ENCODE data around the gene ST7.

DNA sequence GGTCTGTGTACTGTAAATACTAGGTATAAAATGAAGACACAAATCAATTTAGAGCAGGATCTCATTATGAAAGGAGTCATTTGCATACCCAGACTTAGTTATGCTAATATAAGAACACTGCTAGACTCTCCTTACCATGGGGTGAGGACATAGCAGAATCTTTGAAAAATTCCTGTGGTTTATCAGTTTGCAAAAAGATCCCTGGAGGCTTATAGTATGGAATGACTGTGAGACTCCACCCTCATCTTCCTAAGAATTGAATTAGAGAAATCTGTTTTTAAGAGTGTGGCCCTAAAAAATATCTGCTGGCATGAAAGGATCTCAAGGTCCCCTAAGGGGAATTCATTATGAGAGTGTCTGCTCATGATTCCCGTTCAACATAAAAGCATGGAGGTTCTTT is 306.3 kb downstream of the ST7 start:
- TF ChIP-seq, protein P1, sequence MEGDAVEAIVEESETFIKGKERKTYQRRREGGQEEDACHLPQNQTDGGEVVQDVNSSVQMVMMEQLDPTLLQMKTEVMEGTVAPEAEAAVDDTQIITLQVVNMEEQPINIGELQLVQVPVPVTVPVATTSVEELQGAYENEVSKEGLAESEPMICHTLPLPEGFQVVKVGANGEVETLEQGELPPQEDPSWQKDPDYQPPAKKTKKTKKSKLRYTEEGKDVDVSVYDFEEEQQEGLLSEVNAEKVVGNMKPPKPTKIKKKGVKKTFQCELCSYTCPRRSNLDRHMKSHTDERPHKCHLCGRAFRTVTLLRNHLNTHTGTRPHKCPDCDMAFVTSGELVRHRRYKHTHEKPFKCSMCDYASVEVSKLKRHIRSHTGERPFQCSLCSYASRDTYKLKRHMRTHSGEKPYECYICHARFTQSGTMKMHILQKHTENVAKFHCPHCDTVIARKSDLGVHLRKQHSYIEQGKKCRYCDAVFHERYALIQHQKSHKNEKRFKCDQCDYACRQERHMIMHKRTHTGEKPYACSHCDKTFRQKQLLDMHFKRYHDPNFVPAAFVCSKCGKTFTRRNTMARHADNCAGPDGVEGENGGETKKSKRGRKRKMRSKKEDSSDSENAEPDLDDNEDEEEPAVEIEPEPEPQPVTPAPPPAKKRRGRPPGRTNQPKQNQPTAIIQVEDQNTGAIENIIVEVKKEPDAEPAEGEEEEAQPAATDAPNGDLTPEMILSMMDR (IDR thresholded peaks at IDR 0.05; ENCODE audit: extremely low read depth in 1 of 2, insufficient read depth in 1 of 2, low read depth in 1 of 2, low read length in 2 of 2), result no peak
- TF ChIP-seq, protein P2, sequence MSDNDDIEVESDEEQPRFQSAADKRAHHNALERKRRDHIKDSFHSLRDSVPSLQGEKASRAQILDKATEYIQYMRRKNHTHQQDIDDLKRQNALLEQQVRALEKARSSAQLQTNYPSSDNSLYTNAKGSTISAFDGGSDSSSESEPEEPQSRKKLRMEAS (IDR thresholded peaks at IDR 0.05; ENCODE audit: insufficient read depth, insufficient read length), result no peak
- TF ChIP-seq POLR2AphosphoS5 (IDR thresholded peaks at IDR 0.05; ENCODE audit: insufficient read depth, low read depth, low read length) (no peak), POLR2A (IDR thresholded peaks at IDR 0.05; ENCODE audit: low read depth, low read length) (no peak), EZH2 (IDR thresholded peaks at IDR 0.05; ENCODE audit: borderline replicate concordance, low read depth, low read length, severe bottlenecking) (no peak), FOS (IDR thresholded peaks at IDR 0.05; ENCODE audit: borderline replicate concordance, insufficient read depth, low read length) (no peak), JUN (IDR thresholded peaks at IDR 0.05; ENCODE audit: borderline replicate concordance, insufficient read depth, insufficient read length, low read depth) (no peak), MYC (IDR thresholded peaks at IDR 0.05; ENCODE audit: low read depth, low read length) (no peak)

Data from endothelial cell of umbilical vein (primary cell).